T1000 (cell line): ENCODE measurements around the gene MED22.

Source experiments
- DNase-seq: peaks from one replicate; lab custom pipeline; 2025; ENCODE audit warnings: mixed read lengths; lab: John Stamatoyannopoulos, UW

The MED22 gene

GRCh38 chr9:133375724-133376654 lies 28.1 kb upstream of the MED22 start, which contains the start of the genes STKLD1 and SURF4:
Gene STKLD1, plus strand, starts transcription at chr9:133376366. Its CDS starts 108 bp downstream, at chr9:133376474.
Gene SURF4, minus strand, starts transcription at chr9:133376060. Its CDS starts 91 bp downstream, at chr9:133375969.
- DNase-seq, result peak; percentile 92

DNA sequence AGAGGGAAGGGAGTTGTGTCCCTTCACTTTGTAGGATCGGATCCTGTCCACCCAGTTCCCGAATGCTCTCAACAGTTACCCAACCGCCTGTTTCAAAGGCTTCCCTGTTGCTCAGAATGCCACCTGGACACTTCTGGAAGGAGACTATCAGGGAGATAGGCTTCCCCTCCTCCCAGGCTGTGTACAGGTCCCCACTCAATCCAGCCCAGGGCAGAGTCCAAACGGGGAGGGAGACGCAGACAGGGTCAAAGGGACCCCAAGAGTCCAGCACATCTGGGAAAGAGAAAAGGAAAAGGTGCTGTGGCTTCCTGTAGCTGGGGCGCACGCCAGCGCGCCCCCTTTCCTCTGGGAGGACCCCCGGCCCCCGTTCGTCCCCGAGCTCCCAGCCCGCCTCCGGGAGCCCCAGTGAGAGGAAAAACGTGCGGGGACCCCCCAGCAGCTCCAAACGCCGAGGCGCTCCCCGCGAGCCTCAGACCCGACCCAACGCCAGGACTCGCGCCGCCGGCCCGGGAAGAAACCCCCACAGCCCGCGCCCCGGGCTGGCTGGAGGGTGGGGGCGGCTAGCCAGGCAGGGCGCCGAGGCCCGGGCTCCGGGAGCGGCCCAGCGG lies 27.3 kb upstream of the MED22 start:
- no peak for DNase-seq

- DNase-seq, result no peak
Measured at GRCh38 chr9:133374612-133375115, 26.7 kb upstream of the MED22 start.

GRCh38 chr9:133372144-133372543 lies 24.2 kb upstream of the MED22 start:
- no peak for DNase-seq

DNA sequence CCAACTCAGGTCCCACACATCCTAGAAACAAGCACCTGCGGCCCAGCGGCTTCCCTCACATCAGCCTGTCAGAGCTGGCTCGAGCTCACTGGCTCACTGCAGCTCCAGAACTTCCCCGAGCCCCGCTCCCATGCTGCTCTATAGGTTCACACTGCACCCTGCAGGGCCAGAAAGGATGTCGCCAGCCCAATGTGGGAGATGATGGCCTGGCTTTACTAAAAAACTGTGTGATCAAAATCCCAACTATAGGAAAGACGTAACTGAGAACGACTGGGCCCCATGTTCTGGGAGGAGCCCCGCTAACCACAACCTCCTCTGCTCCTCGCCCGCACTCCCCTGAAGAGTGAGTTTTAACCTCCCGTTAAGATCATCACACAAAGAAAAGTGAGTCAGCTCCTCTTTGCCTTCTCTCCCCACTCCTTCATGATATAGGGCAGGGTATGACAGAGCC lies 23.4 kb upstream of the MED22 start:
- no peak for DNase-seq

DNA sequence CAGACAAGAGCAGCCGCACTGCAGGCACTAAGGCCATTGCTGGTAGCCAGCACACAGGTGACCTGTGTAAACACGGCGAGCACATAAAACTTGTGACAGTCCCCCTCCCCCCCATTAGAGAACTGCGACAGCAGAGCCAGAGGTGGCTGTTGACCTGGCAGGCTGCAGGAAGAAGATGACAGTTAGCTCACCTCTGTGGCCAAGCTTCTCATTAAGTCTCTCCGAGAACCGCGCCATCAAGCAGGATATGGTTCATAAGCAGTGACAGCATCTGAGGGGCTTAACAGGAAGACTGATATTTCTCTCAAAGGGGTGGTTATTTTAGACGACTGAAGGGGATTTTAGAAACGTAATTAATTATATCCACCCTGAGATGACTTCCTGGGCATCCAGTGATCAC lies 22.8 kb upstream of the MED22 start:
- no peak for DNase-seq

- DNase-seq, result no peak
Measured at GRCh38 chr9:133369933-133370332, 22.0 kb upstream of the MED22 start.

- no peak for DNase-seq
Measured at GRCh38 chr9:133369422-133369821, 21.5 kb upstream of the MED22 start.

DNA sequence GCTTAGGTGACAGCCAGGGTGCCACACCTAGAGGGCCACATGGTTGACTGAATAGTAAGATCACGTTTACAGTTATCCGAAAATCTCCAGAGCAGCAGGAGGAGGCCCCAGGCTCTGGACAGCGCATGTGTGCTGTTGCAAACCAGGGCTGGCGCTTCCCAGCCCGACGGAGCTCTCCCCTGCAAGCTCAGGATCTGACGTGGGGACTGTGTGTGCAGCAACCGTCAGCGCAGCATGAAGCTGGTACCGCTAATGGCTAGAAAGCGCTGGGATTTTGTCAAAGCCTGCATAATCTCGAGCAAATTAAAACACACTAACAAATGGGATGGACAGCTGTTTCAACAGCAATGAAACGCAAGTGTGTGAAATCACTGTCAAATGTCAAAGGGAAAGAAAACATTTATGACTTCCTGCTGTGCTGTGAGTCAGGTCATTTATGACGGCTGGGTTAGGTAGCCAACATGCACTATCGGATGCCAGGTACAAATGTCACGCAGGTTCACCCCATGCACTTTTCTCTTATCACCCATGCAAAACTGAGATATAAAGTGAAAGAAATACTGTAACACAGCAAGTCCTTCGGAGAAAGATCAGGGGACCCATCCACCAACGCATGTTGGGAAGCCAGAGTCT lies 20.4 kb upstream of the MED22 start:
- no peak for DNase-seq

DNA sequence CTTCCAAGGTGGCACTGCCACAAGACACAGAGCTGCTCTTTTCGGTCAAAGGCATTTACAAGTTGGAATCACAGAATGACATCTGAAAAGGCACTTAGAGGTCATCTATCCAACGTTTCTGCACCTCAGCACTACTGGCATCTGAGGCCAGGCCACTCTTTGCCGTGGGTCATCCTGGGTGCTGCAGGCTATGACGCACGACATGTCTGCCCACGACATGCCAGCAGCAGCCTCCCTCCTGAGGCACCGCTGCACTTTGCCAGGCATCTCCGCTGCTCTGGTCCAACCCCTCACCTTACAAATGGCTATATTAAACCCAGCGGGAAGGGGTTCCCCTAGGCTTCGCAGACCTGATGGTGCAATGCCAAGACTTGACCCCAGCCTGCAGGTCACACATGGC lies 19.8 kb upstream of the MED22 start:
- no peak for DNase-seq

- DNase-seq, result no peak
Measured at GRCh38 chr9:133367221-133367620, 19.3 kb upstream of the MED22 start.

- DNase-seq, result no peak
Measured at GRCh38 chr9:133366435-133366834, 18.5 kb upstream of the MED22 start.

DNA sequence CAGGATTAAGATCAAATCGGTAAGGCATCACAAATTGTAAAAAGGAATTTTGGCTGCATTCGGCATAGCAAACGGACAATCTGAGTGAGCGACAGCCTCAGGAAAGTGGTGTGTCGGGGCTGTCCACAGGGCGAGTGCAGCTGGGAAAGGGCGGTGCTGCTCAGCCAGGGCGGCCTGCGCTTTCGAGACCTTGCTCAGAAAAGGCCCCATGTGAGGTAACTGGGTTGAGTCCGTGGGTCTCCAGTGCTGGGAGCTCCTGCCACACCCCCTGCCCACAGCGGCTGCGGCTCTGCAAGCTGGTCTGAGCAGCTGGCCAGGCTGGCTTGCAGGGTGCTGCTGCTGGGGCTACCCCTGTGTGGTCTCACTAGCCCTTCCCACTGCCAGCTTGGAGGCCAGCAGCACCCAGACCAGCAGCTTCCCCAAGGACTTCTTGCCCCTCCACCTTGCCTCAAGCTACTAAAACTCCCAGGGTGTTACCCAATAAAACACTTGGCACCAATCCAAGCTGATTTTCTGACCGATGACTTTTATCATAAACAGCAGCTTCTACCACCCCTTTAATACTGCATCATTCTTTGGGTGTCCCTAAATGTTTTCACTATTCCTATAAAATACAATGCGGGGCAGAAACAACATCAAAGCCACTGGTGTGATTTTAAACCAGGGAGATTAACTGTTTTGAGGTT lies 14.6 kb upstream of the MED22 start:
- no peak for DNase-seq

GRCh38 chr9:133361507-133362092 lies 13.7 kb upstream of the MED22 start:
- no peak for DNase-seq

GRCh38 chr9:133360400-133361393 lies 12.8 kb upstream of the MED22 start:
- DNase-seq, result no peak

DNA sequence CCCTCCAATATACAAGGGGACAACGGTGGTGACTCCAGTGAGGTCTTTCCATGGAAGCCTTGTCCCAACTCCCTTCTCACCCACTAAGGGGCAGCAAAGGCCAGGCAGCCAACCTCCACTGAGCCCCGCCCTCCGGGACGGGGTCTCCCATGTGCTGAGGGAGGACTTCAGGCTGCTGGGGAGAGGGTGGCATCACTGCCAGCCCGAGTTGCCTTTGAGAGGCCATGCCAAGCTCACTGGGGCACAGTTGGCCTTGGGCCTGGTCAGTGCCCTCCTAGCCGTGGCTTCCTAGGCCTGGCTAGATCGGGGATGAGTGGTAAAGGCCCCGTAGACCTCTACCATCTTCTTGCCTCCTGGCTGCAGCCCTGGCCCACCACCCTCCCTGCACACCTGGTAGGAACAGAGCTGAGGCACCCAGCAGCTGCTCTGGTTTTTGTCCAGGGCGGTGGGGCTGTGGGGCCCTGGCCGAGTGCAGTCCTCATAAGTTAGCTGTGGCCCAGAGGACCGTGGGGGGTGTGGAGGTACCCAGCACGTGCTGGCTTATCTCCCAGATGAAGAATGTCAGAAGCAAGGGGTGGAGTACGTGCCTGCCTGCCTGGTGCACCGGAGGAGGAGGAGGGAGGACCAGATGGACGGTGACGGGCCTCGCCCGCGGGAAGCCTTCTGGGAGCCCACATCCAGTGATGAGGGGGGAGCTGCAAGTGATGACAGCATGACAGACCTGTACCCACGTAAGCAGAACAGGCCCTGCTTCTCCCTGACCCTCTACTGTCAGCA lies 11.7 kb upstream of the MED22 start:
- no peak for DNase-seq

- DNase-seq, result no peak
Measured at GRCh38 chr9:133357656-133358055, 9.7 kb upstream of the MED22 start.

- peak; percentile 61 for DNase-seq
Measured at GRCh38 chr9:133356391-133357091, 8.6 kb upstream of the MED22 start, which contains the start of the genes SURF1 and SURF2. Gene SURF1, minus strand, starts transcription at chr9:133356487. Its CDS starts 34 bp downstream, at chr9:133356453. Gene SURF2, plus strand, starts transcription at chr9:133356550. Its CDS starts 43 bp downstream, at chr9:133356593.
